PC-3 (cell line): ENCODE data around the gene CMTM6. TPM values are rescaled to one million over a fixed set of nuclear protein-coding genes. Genes with fewer than 3 reads are reported as not detected.
"Not testable (repeated sequence)": the region's sequence is repeated elsewhere in the genome, so short reads cannot be mapped to it uniquely, and the experiment has no call there.

Experiments
- ATAC-seq: fragments of 200-7000 bp; cut with Tn5 transposase; 2 replicates; pipeline ENCODE4 v1.9.1; 2020; ENCODE audit warnings: mild to moderate bottlenecking, moderate library complexity
- BruUV-seq: library from RNA; stranded (reverse); fragments of 400-500 nt; replicated peaks from 2 replicates; lab custom pipeline; 2021; lab: Mats Ljungman, UMichigan
- CTCF ChIA-PET: fragments of 300-600 bp; sonication (Branson Sonifier 250); formaldehyde crosslinking; loops from one replicate; lab custom pipeline; 2022; ENCODE audit warnings: antibody characterized with exemption; lab: Charles Lee
- POLR2A ChIA-PET: fragments of 300-600 bp; sonication (Branson Sonifier 250); formaldehyde crosslinking; loops from one replicate; lab custom pipeline; 2022; ENCODE audit warnings: antibody characterized with exemption; ENCODE audit not compliant: unreplicated experiment; lab: Charles Lee
- DNase-seq: peaks from one replicate; pipeline ENCODE4 v3.0.0-alpha.2; 2015
- H2AFZ ChIP-seq: fragments of 300-600 bp; sonication (generic); 2 replicates; pipeline ENCODE4 v1.6.0; 2016; ENCODE audit warnings: antibody characterized with exemption, low read length
- H3F3A ChIP-seq: fragments of 300-600 bp; sonication (generic); one replicate; pipeline ENCODE4 v1.6.0; 2017; ENCODE audit warnings: antibody characterized with exemption, low read length, control low read depth, mild to moderate bottlenecking; ENCODE audit not compliant: unreplicated experiment
- H3K27ac ChIP-seq: fragments of 300-600 bp; sonication (generic); 2 replicates; pipeline ENCODE4 v1.5.1; 2016; ENCODE audit warnings: mild to moderate bottlenecking, low read length
- H3K27me3 ChIP-seq: fragments of 300-600 bp; sonication (generic); 2 replicates; pipeline ENCODE4 v1.6.1; 2016; ENCODE audit warnings: low read length, mixed read lengths
- H3K36me3 ChIP-seq: fragments of 300-600 bp; sonication (generic); 2 replicates; pipeline ENCODE4 v1.6.1; 2016; ENCODE audit warnings: low read depth, mixed run types, low read length, mixed read lengths
- H3K4me1 ChIP-seq: fragments of 300-600 bp; sonication (generic); 2 replicates; pipeline ENCODE4 v1.5.1; 2016; ENCODE audit warnings: low read length; ENCODE audit not compliant: insufficient read depth
- H3K4me2 ChIP-seq: fragments of 300-600 bp; sonication (generic); 2 replicates; pipeline ENCODE4 v1.6.0; 2016; ENCODE audit warnings: low read length
- H3K4me3 ChIP-seq: fragments of 300-600 bp; sonication (generic); 2 replicates; pipeline ENCODE4 v1.5.1; 2016; ENCODE audit warnings: mild to moderate bottlenecking, low read length, mixed read lengths
- H3K79me2 ChIP-seq: fragments of 300-600 bp; sonication (generic); 2 replicates; pipeline ENCODE4 v1.6.1; 2017; ENCODE audit warnings: low read length, mixed read lengths
- H3K9ac ChIP-seq: fragments of 300-600 bp; sonication (generic); 2 replicates; pipeline ENCODE4 v1.6.0; 2016; ENCODE audit warnings: mild to moderate bottlenecking, low read length
- H3K9me2 ChIP-seq: fragments of 300-600 bp; sonication (generic); replicated peaks from 2 replicates; pipeline ENCODE4 v1.6.1; 2016; ENCODE audit warnings: mixed run types, low read length, mixed read lengths
- H3K9me3 ChIP-seq: fragments of 300-600 bp; sonication (generic); 2 replicates; pipeline ENCODE4 v1.6.1; 2016; ENCODE audit warnings: low read length, mixed read lengths
- H4K20me1 ChIP-seq: fragments of 300-600 bp; sonication (generic); 2 replicates; pipeline ENCODE4 v1.6.1; 2016; ENCODE audit warnings: low read length, mixed read lengths
- EZH2 ChIP-seq: fragments of 300-600 bp; sonication (generic); IDR thresholded peaks from one replicate; pipeline ENCODE4 v1.6.1; 2017; ENCODE audit warnings: antibody characterized with exemption, mild to moderate bottlenecking, low read length; ENCODE audit not compliant: unreplicated experiment
- EZH2phosphoT487 ChIP-seq: fragments of 300-600 bp; sonication (generic); IDR thresholded peaks from 2 replicates; pipeline ENCODE4 v1.6.1; 2018; ENCODE audit warnings: mild to moderate bottlenecking, antibody characterized with exemption, low read length, borderline replicate concordance
- intact Hi-C: fragments of 100-400 bp; cut with micrococcal nuclease; formaldehyde crosslinking; loops from 2 replicates; pipeline ENCODE4 v1.9.0; 2023
- total RNA-seq: library from RNA; depleted of rRNA; stranded (reverse); fragments of >200 nt; gene quantifications from 2 replicates; pipeline ENCODE4 v1.2.3, GENCODE V29; 2014
- TF ChIP-seq, protein P1 (sequence below): fragments of 300-600 bp; sonication (generic); conservative IDR thresholded peaks from 2 replicates; pipeline ENCODE4 v1.5.1; 2017; ENCODE audit warnings: antibody characterized with exemption, low read depth, mild to moderate bottlenecking, low read length

The CMTM6 gene
- total RNA-seq, 1 experiment from 2014 or later = 67.4 TPM

DNA sequence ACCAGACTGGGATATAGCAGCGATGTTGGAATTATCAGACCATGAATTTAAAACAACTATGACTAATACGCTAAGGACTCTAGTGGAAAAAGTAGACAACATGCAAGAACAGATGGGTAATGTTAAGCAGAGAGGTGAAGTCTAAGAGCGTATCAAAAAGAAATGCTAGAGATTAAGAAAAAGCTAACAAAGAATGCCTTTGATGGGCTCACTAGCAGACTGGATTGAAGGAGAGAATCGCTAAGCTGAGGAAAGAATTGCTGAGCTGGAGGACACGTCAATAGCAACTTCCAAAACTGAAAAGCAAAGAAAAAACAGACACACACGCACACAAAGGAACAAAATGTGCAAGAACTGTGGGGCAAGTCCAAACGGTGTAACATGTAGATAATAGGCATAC lies 20.0 kb upstream of the CMTM6 start:
- no TSS peak for BruUV-seq
- H3K9me2 ChIP-seq = no peaks in the 10 kb centered on the region
- H3K79me2 ChIP-seq = no peaks in the 10 kb centered on the region
- no peaks in the 10 kb centered on the region for H3F3A ChIP-seq
- H3K4me2 ChIP-seq = no peak overlapping the region
- H3K9me3 ChIP-seq = no peaks in the 10 kb centered on the region
- H3K27me3 ChIP-seq = no peaks in the 10 kb centered on the region
- H4K20me1 ChIP-seq = no peaks in the 10 kb centered on the region
- no peaks in the 10 kb centered on the region for H3K4me1 ChIP-seq
- POLR2A ChIA-PET = no interaction called here
- TF ChIP-seq EZH2 (no peak), EZH2phosphoT487 (no peak)
- TF ChIP-seq, protein P1, sequence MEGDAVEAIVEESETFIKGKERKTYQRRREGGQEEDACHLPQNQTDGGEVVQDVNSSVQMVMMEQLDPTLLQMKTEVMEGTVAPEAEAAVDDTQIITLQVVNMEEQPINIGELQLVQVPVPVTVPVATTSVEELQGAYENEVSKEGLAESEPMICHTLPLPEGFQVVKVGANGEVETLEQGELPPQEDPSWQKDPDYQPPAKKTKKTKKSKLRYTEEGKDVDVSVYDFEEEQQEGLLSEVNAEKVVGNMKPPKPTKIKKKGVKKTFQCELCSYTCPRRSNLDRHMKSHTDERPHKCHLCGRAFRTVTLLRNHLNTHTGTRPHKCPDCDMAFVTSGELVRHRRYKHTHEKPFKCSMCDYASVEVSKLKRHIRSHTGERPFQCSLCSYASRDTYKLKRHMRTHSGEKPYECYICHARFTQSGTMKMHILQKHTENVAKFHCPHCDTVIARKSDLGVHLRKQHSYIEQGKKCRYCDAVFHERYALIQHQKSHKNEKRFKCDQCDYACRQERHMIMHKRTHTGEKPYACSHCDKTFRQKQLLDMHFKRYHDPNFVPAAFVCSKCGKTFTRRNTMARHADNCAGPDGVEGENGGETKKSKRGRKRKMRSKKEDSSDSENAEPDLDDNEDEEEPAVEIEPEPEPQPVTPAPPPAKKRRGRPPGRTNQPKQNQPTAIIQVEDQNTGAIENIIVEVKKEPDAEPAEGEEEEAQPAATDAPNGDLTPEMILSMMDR = no peak
- CTCF ChIA-PET = no interaction called here
- intact Hi-C loops = no loop called here
- no peak overlapping the region for H3K4me3 ChIP-seq
- no peak overlapping the region for H2AFZ ChIP-seq
- ATAC-seq (no peak), DNase-seq (no peak)
- H3K9ac ChIP-seq = no peak overlapping the region
- no peak overlapping the region for H3K27ac ChIP-seq
- H3K36me3 ChIP-seq = peaks cover 19% of the 10 kb centered on the region

DNA sequence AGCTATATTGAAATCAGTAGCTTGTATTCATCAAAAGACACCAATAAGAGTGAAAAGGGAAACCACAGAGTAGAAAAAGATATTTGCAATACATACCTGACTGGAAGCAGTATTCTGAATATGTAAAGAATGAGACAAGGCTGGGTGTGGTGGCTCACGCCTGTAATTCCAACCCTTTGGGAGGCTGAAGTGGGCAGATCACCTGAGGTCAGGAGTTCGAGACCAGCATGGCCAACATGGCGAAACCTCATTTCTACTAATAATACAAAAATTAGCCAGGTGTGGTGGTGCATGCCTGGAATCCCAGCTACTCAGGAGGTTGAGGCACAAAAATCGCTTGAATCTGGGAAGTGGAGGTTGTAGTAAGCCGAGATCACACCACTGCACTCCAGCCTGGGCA lies 16.3 kb upstream of the CMTM6 start:
- POLR2A ChIA-PET, H3K79me2 ChIP-seq, H3K9me3 ChIP-seq, H4K20me1 ChIP-seq, H2AFZ ChIP-seq, DNase-seq, H3K36me3 ChIP-seq, H3K27me3 ChIP-seq, ATAC-seq, BruUV-seq, H3K9me2 ChIP-seq, H3K4me2 ChIP-seq, H3K4me3 ChIP-seq, CTCF ChIA-PET, H3K27ac ChIP-seq, H3K9ac ChIP-seq, H3K4me1 ChIP-seq, H3F3A ChIP-seq: not testable (repeated sequence)
- intact Hi-C loops = loop anchor here (10.0 kb wide), 1 partner anchor 416 kb away; no protein-coding TSS in a partner anchor

DNA sequence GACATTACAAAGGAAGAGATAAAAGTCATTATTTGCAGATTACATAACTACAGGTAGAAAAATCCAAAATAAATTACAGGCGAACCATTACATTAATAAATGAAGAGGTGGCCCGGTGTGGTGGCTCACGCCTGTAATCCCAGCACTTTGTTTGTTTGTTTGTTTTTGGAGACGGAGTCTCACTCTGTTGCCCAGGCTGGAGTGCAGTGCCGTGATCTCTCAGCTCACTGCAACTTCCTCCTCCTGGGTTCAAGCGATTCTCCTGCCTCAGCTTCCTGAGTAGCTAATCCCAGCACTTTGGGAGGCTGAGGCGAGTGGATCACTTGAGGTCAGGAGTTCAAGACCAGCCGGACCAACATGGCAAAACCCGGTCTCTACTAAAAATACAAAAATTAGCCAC lies 14.1 kb upstream of the CMTM6 start:
- intact Hi-C loops = loop anchor here (10.0 kb wide), 1 partner anchor 418 kb away; no protein-coding TSS in a partner anchor
- H4K20me1 ChIP-seq, DNase-seq, ATAC-seq, H3K9ac ChIP-seq, POLR2A ChIA-PET, H3K36me3 ChIP-seq, H3K4me1 ChIP-seq, H3K27me3 ChIP-seq, BruUV-seq, H3K9me2 ChIP-seq, CTCF ChIA-PET, H2AFZ ChIP-seq, H3K79me2 ChIP-seq, H3K27ac ChIP-seq, H3K4me2 ChIP-seq, H3K9me3 ChIP-seq, H3K4me3 ChIP-seq, H3F3A ChIP-seq: not testable (repeated sequence)

DNA sequence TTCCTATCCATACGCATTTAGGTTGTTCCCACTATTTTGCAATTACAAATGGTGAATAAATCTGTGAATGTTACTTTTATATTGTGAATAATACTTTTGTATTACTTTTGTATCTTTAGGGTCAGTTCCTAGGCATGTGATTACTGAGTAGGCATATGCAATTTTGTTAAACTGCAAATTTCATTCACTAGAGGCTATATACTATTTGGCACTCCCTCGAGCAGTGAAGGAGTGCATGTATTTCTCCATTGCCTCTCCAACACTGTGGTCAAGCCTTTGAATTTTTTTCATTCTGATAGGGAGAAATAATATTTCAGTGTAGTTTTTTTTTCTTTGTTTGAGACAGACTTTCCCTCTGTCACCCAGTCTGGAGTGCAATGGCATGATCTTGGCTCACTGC lies 8.4 kb upstream of the CMTM6 start:
- no peaks in the 10 kb centered on the region for H3K4me1 ChIP-seq
- H3K9ac ChIP-seq = no peak overlapping the region
- no peaks in the 10 kb centered on the region for H3K9me3 ChIP-seq
- no peak for TF ChIP-seq EZH2
- TF ChIP-seq, protein P1 = no peak
- TF ChIP-seq EZH2phosphoT487 = no peak
- no peaks in the 10 kb centered on the region for H3K36me3 ChIP-seq
- DNase-seq (no peak), ATAC-seq (no peak)
- H3F3A ChIP-seq = no peaks in the 10 kb centered on the region
- no peaks in the 10 kb centered on the region for H3K27me3 ChIP-seq
- no peaks in the 10 kb centered on the region for H4K20me1 ChIP-seq
- CTCF ChIA-PET = interaction anchor here (0.6 kb wide), 1 partner anchor 124 kb away, joined by 3 read pairs; no protein-coding TSS in a partner anchor
- no peak overlapping the region for H3K4me2 ChIP-seq
- intact Hi-C loops = loop anchor here (2.0 to 10.0 kb wide), 2 partner anchors 68 to 424 kb away; no protein-coding TSS in a partner anchor
- BruUV-seq = no TSS peak
- no peak overlapping the region for H2AFZ ChIP-seq
- POLR2A ChIA-PET = no interaction called here
- no peak overlapping the region for H3K4me3 ChIP-seq
- no peaks in the 10 kb centered on the region for H3K9me2 ChIP-seq
- H3K27ac ChIP-seq = no peak overlapping the region
- H3K79me2 ChIP-seq = no peaks in the 10 kb centered on the region
